NCI-H446 treated with DMSO at 0.1 percent for 48 hours (cell line): ENCODE results near the gene PNMA6E.

Experiments
- DNase-seq: peaks from one replicate; lab custom pipeline; 2025; lab: John Stamatoyannopoulos, UW

Gene PNMA6E

DNA sequence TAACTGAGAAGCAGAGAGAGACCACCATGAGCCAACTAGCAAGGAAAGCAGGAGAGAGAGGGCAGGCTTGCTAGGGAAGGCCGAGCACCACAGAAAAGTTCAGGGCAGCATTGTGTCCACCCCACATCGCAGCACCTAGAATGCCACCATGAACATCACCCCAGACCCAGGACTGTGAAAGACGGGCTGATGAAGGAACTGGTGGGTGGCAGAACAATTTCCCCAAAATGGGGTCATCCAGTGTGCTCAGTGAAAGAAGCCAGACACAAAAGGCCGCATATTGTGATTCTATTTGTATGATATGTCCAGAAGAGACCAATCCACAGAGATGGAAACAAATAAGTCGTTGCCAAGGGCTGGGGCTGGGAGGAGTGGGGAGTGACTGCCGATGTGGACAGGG is 16.8 kb downstream of the PNMA6E start:
- no peak for DNase-seq

DNA sequence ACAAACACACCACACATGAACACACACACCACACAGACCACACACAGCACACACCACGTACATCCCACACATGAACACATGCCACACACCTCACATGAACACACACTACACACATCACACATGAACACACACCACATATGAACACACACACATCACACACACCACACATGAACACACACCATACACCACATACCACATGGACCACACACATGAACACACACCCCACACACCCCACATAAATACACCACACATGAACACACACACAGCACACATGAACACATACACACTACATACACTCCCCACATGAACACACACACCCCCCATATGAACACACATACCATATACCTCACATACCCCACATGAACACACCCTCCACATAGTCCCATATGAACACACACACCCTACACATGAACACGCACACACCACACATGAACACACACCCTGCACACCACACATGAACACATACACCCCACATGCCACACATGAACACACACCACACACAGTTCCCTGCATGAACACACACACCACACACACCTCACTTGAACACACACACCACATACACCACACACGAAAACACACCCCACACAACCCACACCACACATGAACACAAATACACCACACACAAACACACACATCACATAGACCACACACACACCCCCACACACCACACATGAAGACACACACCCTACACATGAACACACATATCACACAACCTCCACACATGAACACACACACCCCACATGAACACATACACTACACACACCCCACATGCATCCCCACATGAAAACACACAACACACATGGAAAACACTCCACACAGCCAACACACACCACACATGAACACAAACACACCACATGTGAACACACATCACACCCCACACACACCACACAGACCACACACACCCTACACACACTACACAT is 18.3 kb downstream of the PNMA6E start:
- DNase-seq: no peak

DNA sequence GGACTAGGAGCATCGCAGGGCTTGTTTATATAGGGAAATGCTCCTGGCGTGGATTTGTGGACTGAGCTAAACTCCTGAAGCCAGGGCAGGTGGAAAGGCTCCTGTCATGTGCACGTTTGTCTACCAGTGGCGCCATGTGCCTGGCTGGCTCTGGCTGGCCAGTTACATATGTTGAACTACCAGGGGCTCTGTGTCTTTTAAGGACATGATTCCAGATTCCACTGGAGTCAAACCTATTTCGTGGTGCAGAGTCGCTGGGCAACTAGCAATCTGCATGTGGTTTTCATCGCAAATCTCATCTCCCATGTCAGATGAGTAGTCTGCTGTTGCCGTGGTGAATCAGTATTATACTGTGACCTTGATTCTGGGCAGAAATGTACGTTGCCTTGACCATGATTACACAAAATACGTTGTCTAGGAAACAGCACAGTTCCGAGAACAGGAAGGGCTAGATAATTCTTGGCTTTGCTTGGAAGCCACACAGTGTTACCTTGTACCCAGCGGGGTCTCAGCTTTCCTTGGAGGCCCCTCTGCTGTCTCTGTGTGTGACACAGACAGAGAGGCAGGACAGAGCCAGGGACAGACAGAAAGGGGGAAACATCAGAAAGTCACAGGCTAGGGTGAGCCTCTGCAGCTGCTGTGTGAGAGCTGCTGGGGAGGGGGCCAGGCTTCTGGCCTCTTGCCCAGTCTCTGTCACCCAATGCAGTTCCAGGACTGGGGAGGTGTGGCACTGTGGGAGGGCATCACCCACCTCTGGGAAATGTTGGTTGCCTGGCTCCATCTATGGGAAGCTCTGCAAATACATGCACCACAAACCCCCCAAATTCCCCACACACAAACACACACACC is 19.2 kb downstream of the PNMA6E start:
- DNase-seq: no peak

DNA sequence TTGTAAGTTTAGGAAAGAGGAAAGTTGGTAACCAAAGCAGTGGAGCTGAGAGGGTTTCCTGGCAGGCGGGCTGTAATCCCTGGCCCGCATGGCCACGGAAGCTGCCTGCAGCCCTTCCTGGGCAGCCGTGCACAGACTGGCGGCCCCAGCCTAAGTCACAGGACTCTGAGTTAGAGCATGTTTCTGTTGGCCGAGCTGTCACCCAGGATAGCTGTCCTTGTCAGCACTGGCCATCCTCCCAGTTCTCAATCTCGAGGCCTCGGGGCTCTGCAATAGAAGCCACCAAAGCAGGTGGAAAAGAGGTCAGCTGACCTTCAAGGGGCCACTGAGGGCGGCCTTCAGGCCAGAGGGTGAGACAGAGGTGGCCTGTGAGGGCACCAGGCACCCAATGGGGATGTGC is 20.5 kb downstream of the PNMA6E start:
- no peak for DNase-seq

DNA sequence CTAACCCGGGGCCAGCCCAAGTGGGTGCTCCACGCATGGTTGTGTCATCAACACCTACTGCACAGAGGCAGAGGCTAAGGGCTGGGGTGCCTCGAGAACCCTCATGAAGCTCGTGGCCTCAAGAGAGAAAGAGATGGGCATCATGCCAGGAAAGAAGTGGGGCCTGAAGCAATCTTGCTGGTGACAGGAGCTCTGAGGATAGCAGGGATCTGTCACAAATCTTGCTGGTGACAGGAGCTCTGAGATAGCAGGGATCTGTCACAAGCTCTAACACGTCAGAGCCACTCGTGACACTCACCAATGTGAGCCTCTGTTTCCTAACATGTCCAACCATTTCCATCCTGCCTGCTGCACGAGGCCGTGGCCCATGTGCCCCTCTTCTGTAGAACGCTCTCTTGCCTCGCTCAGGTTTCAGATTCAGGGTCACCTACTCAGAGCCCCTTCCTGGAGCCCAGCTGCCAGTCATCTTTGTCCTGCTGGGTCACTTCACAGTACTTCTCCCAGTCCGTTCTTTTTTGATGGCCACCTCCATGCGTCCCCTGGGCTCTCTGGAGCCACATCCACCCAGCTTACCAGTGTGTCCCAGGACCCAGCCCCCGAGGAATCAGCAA is 21.1 kb downstream of the PNMA6E start:
- no peak for DNase-seq

DNA sequence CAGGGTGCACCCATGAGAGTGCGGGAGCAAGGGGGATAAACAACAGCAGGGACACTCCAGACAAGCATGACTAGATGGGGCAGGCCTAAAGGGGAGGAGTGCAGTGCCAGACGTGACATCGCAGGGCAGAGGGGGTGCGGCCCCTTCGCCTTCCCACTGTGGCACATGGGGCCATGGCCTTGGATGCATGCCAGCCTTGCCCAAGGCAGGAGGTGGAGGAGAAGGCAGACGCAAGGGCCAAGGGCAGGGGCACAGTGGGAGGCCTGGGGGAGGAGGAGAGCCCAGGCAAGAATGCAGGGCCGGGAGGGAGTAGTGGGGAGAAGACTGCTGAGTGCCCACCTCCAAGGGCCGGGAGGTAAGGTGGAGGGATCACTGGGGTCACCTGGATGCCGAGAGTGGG is 21.6 kb downstream of the PNMA6E start:
- no peak for DNase-seq

DNA sequence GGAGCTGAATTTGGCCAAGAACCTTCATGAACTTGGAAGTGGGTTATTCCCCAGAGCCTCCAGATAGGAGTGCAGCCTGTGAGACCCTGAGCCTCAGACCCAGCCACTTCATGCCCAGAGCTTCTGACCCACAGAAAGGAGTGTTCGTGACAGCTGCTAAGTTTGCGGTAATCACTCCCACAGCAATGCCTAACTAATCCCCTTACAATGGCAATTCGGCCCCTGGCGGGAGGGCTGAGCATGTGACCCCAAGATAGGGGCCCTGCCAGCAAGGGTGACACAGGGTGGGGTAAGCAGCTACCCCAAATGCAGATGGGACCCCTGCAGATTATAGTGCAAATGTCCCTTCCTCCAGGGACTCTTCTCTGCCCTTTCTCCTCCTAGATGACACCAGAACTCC is 22.5 kb downstream of the PNMA6E start:
- DNase-seq: no peak

DNA sequence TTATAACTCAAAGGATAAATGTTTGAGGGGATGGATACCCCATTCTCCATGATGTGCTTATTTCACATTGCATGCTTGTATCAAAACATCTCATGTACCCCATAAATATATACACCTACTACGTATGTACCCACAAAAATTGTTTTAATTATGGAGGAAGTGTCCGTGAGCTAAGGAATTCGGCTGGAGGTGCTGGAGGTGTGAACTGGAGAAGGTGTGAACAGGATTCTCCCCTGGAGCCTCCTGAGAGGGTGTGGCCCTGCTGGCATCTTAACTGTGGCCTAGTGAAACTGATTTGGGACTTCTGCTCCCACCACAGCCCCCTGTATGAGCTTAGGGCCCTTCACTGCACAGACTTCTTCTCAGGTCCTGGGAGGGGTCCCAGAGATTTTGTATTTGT is 23.4 kb downstream of the PNMA6E start:
- no peak for DNase-seq

DNA sequence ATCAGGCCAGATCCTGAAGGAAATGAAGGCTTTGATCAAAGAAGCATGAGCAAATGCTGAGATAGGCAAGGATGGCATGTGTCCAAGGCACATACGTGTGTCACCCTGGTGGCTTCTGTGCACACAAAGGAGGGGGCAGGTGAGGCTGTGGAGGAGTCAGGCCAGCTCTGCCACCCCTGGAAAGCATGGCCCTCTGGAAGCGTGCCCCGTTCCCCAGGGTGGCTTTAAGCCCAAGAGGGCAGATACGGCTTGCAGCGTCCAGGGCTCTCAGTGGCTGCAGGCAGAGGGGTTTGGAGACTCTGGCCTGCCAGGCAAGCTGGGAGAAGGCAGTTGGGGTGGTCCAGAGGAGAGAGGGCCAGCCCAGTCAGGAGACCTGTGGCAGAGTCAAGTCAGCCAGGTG is 25.6 kb downstream of the PNMA6E start:
- no peak for DNase-seq

DNA sequence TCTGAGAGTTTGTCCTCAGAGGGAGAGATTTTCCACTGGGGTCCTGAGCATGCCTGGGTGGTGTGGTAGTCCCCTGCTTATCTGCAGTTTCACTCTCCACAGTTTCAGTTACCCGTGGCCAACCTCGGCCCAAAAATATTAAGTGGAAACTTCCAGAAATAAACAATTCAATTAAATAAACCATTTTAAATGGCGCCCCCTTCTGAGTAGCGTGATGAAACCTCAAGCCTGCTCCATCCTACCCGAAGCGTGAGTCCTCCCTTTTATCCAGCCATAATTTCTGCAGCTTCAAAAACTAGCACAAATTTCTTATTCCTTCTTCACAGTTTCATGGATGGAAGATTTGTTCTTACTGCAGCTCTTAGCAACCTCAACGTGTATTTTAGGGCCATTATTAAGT is 26.7 kb downstream of the PNMA6E start:
- DNase-seq: no peak

DNA sequence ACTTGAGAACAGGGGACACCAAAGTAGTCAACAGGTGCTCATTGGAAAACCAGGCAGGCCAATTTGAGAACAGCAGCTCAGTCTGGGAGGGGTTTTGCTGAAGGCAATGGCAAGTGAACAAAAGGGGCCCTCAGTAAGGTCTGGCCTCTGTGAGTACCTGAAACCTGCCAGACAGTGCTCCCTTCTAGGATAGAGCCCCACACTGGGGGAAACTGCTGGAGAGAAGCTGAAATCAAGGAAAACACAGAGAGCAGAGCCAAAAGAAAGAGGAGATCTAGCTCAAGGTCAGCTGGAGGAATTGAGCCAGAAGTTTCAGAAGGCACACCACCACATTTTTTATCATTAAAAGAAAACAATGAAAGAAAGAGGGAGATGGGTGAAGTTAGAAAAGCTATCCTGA is 28.2 kb downstream of the PNMA6E start:
- DNase-seq: no peak

DNA sequence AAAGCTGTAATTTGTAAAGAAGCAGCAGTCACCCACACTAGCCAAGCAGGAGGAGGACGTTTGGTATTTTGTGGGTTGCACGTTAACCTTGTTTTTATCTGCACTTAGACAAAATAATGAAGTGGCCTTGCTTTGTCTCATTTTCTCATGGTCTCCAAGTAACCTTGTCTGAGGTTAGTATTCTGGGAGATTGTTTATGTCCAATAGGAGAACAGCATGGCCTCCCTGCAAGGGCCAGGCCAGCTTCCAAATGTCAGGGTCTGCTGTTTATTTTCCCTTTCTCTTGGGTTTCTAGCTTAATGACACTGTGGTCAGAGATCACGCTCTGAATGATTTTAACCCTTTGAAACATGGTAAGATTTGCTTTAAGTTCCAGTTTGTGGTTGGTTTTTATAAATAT is 29.9 kb downstream of the PNMA6E start:
- no peak for DNase-seq

DNA sequence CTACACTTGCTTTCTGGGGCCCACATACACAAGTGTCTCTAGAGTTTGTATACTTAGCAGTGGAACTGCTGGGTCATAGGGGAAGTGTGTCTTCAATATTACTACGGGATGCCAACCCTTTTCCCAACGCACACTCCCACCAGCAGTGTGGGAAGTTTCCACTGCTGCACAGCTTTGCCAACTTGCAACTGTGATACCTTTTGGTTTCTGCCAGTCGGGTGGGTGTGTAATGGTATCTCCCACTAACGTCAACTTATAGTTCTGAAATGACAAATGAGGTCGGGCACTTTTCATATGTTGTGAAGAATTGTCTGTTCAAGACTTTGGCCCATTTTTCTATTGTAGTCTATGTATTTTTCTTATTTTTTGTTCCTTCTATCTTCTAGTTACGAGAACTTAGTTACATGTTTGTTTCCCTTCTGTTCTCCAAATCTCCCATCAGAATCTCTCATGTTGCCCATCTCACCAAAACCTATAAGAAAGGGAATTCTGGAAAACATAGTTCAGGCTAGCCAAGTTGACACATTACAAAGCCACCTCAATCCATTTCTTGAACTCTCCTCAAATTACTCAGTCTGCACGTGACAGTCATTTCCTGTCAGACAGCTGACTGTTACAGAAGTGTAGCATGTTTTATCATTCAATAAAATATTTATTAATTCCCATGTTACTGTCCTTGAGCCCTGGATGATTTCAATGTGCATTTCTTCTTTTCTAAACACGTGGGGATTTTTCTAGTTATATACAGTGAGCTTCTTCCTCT is 30.7 kb downstream of the PNMA6E start:
- no peak for DNase-seq

DNA sequence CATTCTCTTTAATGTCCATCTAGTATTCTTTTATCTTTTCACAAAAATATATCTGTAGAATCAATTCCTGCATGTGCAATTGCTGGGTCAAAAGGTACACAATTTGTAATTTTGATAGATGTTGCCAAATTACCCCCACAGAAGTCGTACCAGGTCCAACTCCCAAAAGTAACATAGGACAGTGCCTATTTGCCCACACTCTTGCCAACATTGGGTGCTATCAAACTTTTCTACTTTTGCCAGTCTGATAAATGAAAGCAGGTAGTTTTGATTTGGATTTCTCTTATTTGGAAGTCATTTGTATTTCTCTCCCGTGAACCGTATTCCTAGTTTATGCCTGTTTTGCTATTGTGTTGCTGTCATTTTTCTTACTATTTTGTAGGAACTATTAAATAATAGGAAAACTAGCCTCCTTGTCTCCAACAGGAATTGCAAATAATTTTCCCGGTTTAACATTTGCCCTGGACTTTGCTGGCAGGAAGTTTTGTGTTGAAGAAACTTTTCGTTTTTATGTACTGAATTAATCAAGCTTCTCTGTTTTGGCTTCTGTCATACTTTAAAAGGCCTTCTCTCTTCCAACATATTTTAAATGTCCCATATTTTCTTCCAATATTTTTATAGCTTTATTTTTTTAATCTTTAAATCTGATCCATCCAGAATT is 34.1 kb downstream of the PNMA6E start:
- DNase-seq: no peak

DNA sequence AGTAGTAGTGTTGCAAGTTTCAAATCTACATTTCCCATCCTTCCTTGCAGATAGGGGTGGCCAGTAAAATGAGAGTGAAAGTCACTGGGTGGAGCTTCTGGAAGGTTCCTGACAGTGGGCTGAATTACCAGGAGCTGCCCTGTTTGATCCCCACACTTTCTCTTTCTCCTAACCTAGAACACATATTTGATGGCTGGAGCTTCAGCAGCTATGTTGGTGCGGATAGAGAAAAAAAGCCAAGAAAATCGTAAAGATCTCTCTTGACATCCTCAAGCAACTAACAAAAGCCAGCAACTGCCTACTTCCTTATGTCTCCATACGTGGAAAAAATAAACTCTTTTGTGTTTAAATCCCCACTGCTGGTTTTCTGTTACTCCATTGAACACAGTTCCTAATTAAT is 35.0 kb downstream of the PNMA6E start:
- no peak for DNase-seq

DNA sequence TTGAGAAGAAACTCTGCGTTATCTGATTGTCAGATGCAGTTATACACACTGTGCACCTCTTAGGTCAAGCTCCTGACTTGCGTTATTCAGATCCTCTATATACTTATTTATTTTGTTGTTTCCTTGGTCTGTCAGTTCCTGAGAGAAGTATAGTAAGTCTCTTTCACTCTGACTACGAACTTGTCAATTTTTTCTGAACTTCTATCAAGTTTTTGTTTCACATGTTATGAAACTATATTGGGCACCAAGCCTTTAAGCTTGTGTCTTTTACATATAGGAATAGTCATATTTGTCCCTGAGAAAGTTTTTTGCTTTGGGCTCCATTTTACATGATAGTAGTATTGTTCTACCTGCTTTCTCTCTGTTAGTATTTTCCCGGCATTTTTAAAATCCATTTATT is 35.5 kb downstream of the PNMA6E start:
- DNase-seq: no peak

DNA sequence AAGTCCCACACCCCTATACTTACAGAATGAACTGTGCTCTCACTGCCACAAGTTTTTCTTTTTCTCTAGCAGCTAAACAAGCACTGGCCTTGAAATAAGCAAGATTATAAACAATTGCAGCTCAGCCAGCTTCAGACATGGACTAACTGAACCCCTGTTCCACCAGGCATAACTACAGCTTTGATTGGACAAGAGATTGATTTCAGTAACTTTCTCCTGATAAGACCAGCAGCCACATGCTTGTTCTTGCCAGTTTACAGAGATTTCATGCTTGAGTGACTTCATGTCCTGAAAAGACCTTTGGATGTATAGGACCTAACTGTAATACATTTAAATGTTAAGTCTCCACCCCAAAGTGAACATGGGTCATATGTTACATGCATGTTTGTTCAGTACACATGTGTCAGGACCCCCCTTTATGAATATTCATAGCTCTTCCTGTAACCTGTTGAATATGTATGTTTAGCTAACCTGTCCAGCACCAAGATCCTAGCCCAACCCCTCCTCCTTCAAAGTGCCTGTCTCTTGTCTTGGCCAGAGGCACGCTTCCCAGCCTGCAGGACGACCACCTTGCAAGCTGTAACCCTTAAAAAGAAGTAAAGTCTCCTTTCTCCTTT is 39.3 kb downstream of the PNMA6E start:
- no peak for DNase-seq

DNA sequence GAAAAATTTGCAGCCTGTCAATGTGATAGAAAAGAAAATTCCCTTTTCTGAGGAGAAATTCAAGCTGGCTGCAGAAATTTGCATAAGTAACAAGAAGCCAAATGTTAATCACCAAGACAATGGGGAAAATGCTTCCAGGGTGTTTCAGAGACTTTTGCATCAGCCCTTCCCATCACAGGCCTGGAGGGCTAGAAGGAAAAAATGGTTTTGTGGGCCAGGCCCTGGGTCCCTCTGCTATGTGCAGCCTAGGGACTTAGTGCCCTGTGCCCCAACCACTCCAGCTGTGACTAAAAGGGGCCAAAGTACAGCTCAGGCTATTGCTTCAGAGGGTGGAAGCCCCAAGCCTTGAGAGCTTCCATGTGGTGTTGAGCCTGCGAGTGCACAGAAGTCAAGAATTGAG is 43.3 kb downstream of the PNMA6E start:
- DNase-seq: no peak

DNA sequence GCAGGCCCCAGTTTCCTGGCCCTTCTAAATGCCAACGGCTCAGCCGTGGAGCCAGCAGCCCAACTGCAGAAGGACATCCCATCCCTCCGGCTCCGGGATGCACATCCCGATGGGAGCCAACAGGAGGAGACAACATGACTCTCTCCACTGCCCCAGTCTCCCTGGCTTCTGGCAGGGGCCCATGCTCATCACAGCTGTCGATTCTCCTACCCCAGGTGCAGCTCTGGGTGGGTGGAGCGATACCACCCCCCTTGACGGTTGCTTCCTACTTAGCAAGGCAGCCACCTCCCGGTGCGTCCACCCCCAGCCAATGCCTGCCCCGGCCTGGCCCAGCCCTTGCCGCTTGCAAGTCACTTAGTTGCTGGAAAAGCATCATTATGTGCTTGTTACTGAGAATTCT is 47.7 kb downstream of the PNMA6E start:
- no peak for DNase-seq

DNA sequence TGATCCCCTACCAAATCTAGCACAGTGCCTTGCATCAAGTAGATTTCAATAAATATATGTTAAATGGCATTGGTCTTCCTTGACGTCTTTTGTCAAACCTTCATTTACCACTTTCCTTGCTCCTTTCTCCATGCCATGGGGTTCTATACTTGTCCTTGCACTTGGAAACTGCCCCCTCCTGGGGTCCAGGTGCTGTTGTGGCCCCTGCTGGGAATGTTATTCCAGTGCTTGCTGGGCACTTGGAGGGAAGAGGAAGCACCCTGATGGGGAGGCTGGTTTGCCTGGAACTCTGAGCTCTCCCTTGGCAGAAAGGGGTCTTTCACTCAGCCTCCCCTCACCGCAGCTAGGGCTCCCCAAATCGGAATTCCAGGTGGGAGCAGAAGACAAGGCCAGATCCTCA is 48.3 kb downstream of the PNMA6E start:
- DNase-seq: no peak

DNA sequence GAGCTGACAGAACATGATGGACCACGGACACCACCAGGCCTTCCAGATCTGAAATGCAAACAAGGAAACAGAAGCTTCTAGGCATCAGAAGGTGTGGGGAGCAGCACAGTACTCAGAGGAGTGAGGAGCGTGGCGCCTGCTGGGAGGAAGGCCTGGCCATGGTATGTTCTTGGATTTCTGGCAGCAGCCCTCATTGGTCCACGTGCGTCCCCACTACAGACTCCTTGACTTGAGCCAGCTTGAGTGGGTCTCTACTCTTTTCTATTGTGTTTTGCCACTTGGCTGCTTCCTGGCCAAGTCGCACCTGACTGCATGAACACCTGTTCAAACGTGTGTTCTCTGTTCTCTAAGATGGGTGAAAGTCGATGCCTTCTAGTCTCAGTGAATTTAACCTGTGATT is 49.2 kb downstream of the PNMA6E start:
- no peak for DNase-seq
